Medulla oblongata (tissue), 1 donor: ENCODE data around the gene DAAM2.

Source experiments
- DNase-seq: peaks from one replicate; pipeline ENCODE4 v3.0.0-alpha.2; 2015; ENCODE audit errors: extremely low spot score

Gene DAAM2

DNA sequence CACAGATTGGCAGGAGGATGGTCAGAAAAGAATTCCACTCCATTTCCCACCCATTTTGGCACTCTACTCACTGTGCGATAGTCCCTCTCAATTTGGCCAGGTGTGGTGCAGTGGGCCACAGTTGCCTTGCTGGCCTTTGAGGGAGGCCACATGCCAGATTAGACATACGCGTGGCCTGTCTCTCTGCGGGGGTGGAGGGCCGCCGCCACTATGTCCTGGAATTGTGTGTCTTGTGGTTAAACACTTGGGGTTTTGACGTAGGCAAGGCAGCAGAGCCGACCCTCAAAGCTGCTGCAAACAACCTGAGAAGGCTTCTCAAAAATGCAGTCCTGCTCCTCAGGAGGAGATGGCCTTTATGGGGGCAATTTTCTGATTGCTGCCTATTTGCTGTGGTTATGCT, 4.9 kb upstream of the DAAM2 start:
- no peak for DNase-seq

DNA sequence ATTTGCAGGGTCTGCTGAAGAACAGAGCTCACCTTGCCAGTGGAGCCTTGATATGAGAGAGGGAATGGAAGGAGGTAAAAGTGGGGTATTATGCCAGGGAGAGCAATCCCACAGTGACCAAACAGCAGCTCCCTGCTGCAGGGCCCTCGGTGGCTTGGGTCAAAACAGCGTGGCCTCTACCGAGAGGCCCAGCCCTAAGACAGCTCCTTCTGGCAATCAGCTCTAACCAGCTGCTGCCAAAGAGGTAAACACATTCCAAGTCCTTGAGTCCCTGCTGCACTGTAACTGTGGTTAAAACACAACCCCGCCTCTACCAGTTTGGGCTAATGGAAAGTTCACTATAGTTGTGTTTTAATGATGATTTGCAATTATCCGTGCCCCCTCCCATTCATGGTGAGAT, 1.4 kb upstream of the DAAM2 start:
- DNase-seq = no peak

DNA sequence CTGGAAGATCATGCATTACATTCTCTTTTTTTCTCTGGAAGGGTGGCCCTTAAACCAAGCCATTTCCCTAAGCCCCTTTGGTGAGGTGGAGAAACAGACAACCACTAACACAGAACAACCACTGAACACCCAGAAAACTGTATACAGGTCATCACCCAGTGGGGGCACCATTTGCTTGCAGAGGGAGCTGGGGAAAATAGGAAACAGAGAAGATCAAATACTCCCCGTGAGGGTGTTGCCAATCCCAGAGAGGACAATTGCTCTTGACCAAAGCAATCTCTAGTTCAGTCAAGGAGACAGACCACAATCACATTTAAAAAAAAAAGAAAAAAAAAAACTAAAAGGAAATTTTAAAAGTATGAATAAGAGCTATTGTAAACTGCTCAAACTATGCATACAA, 865 bp upstream of the DAAM2 start:
- DNase-seq = peak; percentile 69

GRCh38 chr6:39792540-39793450, 619 bp downstream of the DAAM2 start:
- DNase-seq = peak; percentile 48

DNA sequence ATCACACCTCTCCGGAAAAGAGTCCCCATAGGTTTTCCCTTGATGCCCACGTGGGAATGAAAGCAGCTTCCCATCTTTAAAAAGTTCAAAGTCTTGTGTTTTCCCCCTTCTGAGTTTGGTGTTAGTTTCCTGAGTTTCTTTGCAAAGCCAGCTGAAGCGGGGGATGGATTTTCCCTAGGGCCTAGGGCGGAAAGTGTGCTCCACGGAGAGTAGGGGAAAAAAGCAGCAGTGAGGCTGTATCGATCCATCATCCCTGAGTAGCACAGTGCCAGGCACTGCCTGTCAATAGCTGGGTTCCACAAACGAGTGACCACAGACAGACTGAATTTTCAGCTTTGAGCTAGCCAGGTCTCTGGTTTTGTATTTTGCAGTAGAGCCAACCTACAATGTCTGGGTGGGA, 1.3 kb downstream of the DAAM2 start:
- peak; percentile 43 for DNase-seq

DNA sequence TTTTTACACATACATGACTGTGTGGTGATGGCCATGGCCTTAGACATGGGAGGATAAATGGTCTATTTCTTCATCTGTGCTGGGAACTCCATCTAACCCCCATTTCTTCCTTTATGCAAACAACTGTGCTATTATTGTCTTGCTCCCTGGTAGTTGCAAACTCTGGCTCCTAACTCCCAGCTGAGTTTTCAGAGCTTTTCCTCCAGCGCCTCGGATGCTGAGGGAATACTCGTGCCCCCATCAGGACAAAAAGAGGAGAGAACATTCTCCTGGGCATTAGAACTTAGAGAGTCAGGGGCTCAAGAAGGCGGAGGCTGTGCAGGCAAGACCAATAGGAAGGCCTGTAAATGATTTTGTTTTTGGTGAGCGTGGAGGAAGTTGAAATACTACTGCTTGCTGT, 2.1 kb downstream of the DAAM2 start:
- DNase-seq = peak; percentile 82

- no peak for DNase-seq
Measured at GRCh38 chr6:39797751-39798150, 5.6 kb downstream of the DAAM2 start.

GRCh38 chr6:39800034-39801032, 8.2 kb downstream of the DAAM2 start:
- peak; percentile 18 for DNase-seq

- peak; percentile 62 for DNase-seq
Measured at GRCh38 chr6:39801456-39802251, 9.5 kb downstream of the DAAM2 start.

DNA sequence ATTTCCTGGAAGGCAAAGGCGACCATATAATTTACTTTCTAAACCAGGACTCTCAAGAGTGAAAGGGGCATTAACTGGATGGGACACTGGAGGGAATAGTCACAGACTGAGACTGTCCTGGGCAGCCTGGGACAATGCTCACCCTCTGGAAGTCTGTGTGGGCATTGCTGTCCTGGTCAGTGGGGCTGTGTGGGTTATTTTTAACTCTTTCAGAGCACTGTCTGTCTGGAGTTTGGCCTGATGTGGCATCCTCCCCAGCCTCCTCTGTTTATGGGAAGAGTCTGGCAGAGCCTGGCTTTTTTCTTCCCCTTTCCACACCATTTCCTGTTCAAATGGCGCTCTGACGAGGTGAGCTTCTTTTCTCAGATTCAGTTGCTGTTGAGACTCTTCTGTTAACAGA, 11.7 kb downstream of the DAAM2 start:
- DNase-seq = peak; percentile 14

- DNase-seq = peak; percentile 39
Measured at GRCh38 chr6:39804466-39805065, 12.4 kb downstream of the DAAM2 start.

GRCh38 chr6:39806278-39806677, 14.1 kb downstream of the DAAM2 start:
- DNase-seq = no peak

DNA sequence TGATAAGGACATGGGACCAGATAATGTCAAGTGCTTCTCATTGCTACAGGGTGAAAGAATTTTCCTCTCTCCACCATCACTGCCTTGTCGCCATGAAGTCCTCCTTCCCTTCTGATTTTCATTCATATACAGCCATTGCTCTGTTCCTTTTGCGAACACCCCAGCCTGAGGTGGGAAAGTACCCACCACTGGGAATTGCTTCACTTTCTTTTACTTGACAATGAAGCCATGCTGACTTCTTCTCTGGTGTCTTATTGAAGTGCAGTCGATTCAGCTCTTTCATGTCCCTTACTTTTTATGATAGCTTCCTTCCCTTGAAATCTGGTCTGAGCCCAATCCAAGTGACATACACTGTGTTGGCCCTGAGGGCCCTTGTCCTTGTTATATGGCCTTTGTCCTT, 16.2 kb downstream of the DAAM2 start:
- no peak for DNase-seq

GRCh38 chr6:39808964-39809363, 16.8 kb downstream of the DAAM2 start:
- DNase-seq = peak; percentile 48

DNA sequence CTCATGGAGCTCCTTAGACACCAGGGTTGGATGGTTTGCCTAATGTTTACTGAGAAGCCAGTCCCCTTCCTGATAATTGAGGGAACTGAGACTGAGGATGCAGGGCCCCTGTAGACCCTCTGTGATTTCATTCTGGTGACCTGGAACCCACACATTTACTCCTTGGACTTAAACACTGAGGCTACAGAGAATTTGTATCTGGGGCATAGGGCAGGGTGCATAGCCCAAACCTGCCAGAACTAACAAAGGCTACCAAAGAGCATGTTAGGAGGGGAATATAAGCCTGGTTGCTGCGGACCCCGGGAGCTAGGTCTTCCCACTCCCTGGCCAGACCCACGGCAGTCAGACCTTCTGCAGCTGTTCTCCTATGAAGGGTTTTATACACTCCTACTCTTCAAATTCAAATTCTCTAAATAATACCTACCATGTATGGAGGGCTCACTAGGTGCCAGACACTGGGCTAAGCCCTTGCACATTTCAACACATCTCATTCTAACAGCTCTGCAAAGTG, 19.7 kb downstream of the DAAM2 start:
- no peak for DNase-seq

DNA sequence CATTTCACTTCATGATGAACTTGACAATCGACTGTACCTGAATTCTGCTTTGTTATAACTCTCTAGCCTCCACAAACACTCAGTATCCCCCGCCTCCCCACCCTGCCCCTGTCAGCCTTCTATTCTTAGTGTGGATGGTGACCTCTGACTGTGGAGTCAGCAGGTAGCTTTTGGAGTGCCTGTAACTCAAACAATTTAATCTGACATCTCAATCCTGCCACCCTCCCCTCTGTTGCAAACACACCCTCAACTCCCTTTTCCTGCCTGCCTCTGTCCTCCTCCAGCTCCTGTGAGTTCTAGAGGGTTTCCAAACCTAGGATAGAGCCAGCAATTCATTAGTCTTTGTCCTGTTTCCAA, 20.3 kb downstream of the DAAM2 start:
- DNase-seq = no peak

GRCh38 chr6:39812853-39813533, 20.8 kb downstream of the DAAM2 start:
- DNase-seq = peak; percentile 67

DNA sequence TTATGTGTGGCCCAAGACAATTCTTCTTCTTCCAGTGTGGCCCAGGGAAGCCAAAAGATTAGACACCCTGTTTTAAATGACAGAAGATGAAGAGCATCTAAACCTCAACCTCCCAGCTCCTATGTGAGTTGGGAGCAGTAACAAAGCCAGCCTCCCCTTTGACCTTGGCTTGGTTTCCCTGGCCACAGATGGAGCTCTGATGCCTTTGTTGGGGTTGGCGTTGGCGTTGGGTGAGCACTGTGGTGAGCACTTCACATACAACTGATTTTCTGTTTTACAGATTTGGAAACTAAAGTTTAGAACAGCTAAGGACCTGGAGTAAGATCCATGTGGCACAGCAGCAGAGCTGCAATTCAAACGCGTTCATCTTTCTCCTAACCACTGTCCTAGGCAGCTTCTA, 22.1 kb downstream of the DAAM2 start:
- DNase-seq = no peak

DNA sequence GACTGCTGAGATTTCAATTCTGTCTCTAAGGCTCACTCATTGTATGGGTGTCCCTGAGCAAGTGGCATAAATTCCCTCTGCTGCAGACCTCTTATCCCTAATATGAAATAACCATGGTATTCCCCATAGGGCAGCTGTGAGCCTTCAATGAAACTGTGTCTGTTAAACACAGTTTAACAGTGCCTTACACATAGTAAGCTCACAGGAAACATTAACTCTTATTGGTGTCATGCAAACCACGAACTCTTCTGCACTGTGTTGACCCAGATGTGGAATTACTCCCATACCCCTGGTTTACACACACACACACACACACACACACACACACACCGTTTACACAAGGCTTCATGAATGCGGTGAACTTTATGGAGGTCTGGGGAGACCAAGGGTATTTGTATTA, 23.2 kb downstream of the DAAM2 start:
- DNase-seq = no peak

- no peak for DNase-seq
Measured at GRCh38 chr6:39816747-39817146, 24.6 kb downstream of the DAAM2 start.

- no peak for DNase-seq
Measured at GRCh38 chr6:39818695-39819094, 26.5 kb downstream of the DAAM2 start.
